HG03575 (cell line): ENCODE data around the gene SRSF9.

Source experiments
- ATAC-seq: cut with Tn5 transposase; IDR thresholded peaks from one replicate; pipeline ENCODE4 v1.9.1; 2021; ENCODE audit not compliant: unreplicated experiment, insufficient number of reproducible peaks, low FRiP score; ENCODE audit errors: extremely low read depth

SRSF9 gene

DNA sequence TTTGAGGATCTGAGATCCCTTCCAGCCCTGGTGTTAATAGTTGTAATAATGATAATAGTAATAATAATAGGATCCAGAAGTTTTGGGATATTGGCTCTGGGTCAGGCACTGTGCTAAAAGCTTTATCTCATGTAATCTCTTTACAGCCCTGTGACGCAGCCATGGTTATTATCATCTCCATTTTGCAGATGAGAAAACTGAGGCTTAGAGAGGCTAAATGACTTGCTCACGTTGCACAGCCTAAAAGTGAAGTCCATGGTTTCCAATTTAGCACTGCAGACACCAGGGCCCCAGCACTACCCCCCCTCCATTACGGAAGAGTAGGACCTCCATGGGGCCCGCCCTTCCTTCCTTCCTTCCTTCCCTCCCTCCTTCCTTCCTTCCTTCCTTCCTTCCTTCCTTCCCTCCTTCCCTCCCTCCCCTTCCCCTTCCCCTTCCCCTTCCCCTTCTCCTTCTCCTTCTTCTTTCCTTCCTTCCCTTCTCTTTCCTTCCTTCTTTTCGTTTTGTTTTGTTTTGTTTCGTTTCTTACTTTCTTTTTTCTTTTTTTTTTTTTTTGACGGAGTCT is 46.6 kb downstream of the SRSF9 start:
- no peak for ATAC-seq

DNA sequence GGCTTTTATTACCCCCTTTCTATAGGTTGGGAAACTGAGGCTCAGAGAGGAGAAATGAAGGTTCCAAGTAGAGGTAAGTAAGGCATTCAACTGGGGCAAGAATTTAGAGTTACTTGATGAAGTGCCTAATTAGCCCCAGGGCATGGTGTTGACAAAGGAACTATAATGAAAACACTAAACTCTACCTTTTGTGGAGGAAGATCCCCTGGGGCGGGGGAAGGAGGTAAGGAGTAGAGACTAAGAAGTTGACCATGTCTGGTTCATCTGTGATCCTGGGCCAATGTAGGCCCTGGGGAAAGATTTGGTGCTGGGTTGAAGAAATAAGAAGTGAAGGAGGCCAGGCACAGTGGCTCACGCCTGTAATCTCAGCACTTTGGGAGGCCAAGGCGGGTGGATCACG is 47.8 kb downstream of the SRSF9 start:
- ATAC-seq = no peak

DNA sequence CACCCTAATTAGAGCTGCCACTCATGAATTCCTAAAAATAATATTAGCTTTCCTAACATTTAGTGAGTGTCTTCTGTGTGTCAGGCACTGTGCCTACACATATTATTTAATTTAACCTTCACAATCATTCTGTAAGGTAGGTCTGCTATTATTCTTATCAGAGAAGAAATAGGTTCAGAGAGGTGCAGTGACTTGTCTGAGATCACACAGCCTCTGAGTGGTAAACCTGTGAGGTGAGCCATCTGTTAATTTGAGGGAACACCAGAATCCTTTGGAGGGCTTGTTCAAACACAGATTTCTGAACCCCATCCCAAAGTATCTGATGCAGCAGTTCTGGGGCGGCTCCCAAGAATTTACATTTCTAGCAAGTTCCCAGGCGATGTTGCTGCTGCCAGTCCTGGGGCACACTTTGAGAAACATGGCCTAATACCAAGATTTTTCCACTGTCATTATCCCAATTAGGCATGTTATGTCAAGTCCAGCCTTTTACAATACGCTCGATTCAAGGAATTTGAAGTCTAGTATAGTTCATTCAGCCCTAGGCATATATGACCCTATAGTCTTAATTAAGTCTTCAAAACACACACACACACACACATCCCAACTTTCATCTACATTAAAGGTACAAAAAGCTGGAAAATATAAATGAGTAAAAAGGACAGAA is 51.5 kb downstream of the SRSF9 start:
- ATAC-seq = no peak

DNA sequence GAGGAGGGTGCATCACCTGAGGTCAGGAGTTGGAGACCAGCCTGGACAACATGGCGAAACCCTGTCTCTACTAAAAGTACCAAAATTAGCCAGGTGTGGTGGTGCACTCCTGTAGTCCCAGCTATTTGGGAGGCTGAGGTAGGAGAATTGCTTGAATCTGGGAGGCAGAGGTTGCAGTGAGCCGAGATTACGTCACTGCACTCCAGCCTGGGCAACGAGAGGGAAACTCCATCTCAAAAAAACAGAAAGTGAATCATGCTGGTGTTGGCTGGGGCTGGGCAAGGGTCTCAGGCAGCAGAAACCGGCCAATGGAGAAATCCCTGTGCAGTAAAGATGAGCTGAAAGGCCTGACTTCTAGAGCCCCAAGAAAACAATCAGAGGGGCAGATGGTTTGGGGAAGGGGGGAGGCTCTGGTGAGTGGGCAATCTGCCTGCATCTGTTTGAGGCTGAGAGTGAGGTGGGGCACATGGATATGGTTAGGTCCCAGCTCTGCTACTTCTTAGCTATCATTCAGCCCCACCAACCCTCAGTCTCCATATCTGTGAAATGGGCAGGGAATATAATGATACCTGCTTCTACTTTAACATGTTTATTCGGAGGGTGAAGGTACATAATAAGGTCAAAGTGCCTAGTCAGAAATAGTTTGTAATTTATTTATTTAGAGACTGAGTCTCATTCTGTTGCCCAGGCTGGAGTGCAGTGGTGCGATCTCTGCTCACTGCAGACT is 52.9 kb downstream of the SRSF9 start:
- ATAC-seq = no peak

DNA sequence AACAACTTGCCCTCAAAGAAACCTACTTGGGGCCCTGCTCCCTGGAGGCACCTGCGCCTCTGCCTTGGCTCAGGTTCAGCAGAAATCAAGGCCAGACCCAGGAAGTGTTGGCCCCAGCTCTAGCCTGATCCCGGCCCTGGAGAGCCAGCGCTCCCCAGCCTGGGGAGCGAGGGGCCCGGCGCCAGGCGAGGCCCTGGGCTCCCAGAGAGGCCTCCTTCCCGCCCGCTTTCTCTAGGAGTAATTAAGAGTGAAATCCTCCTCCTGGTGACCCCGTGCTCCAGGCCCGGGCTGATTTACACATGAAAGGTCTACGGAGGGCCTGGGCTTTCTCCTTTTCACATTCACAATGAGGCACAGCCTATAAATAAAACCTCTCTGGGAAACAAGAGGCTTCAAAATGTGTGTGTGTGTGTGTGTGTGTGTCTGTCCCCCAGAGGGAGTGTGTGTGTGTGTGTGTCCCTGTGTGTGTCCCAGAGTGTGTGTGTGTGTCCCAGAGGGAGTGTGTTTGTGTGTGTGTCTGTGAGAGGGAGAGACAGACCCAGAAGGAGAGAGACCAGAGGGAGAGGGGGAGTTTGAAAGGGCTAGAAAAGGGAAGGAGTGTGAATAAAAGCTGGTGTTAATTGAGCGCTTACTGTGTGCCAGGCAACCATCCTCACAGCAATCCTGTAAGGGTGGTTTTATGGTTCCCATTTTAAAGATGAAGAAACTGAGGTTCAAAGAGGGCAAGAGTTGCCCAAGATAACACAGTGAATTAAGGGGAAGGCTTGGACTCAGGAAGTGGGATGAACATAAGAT is 55.5 kb downstream of the SRSF9 start:
- ATAC-seq = no peak

DNA sequence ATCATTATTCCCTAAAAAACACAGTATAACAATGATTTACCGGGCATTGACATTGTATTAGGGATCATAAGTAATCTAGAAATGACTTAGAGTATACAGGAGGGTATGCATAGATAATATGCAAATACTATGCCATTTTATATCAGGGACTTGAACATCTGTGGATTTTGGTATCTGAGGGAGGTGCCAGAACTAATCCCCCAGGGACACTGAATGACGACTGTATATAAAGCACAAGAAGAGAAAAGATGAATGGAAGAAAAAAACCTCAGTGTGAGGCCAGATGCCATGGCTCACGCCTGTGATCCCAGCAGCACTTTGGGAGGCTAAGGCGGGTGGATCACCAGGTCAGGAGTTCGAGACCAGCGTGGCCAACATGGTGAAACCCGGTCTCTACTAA is 57.1 kb downstream of the SRSF9 start:
- no peak for ATAC-seq
